HEK293 (cell line): Measurements from ENCODE around the gene BAG2.

Experiments
- AEBP2 ChIP-seq: fragments of 450-650 bp; formaldehyde crosslinking; IDR thresholded peaks from 2 replicates; pipeline ENCODE4 v1.5.1; 2016; ENCODE audit warnings: missing biosample characterization, missing genetic modification characterization, borderline replicate concordance
- CTCF ChIP-seq: fragments of 450-650 bp; formaldehyde crosslinking; IDR thresholded peaks from 2 replicates; pipeline ENCODE4 v1.5.1; 2016; ENCODE audit warnings: missing biosample characterization, missing genetic modification characterization
- KLF16 ChIP-seq: fragments of 450-650 bp; formaldehyde crosslinking; IDR thresholded peaks from 2 replicates; pipeline ENCODE4 v1.5.1; 2017; ENCODE audit warnings: missing biosample characterization, missing genetic modification characterization
- KLF7 ChIP-seq: fragments of 450-650 bp; formaldehyde crosslinking; IDR thresholded peaks from 2 replicates; pipeline ENCODE4 v1.5.1; 2016; ENCODE audit warnings: missing biosample characterization, missing genetic modification characterization, borderline replicate concordance
- KLF9 ChIP-seq: fragments of 450-650 bp; formaldehyde crosslinking; IDR thresholded peaks from 2 replicates; pipeline ENCODE4 v1.5.1; 2016; ENCODE audit warnings: missing biosample characterization, missing genetic modification characterization, low read depth
- MZF1 ChIP-seq: fragments of 450-650 bp; formaldehyde crosslinking; IDR thresholded peaks from 2 replicates; pipeline ENCODE4 v1.5.1; 2017; ENCODE audit warnings: missing biosample characterization, missing genetic modification characterization, borderline replicate concordance
- PATZ1 ChIP-seq: fragments of 450-650 bp; formaldehyde crosslinking; IDR thresholded peaks from 2 replicates; pipeline ENCODE4 v1.5.1; 2016; ENCODE audit warnings: missing biosample characterization, missing genetic modification characterization
- PBX3 ChIP-seq: sonication (generic); formaldehyde crosslinking; IDR thresholded peaks from 2 replicates; pipeline ENCODE4 v1.8.1; 2022; ENCODE audit warnings: mild to moderate bottlenecking, moderate library complexity, missing genetic modification reagents
- PRDM10 ChIP-seq: fragments of 450-650 bp; formaldehyde crosslinking; IDR thresholded peaks from 2 replicates; pipeline ENCODE4 v1.5.1; 2016; ENCODE audit warnings: missing biosample characterization, missing genetic modification characterization
- SP2 ChIP-seq: fragments of 450-650 bp; formaldehyde crosslinking; IDR thresholded peaks from 2 replicates; pipeline ENCODE4 v1.5.1; 2016; ENCODE audit warnings: missing biosample characterization, missing genetic modification characterization
- SP3 ChIP-seq: fragments of 450-650 bp; formaldehyde crosslinking; IDR thresholded peaks from 2 replicates; pipeline ENCODE4 v1.5.1; 2016; ENCODE audit warnings: missing biosample characterization, missing genetic modification characterization
- ZBTB10 ChIP-seq: fragments of 450-650 bp; formaldehyde crosslinking; IDR thresholded peaks from 2 replicates; pipeline ENCODE4 v1.5.1; 2016; ENCODE audit warnings: missing biosample characterization, missing genetic modification characterization
- ZBTB17 ChIP-seq: fragments of 450-650 bp; formaldehyde crosslinking; IDR thresholded peaks from 2 replicates; pipeline ENCODE4 v1.5.1; 2016; ENCODE audit warnings: missing biosample characterization, missing genetic modification characterization
- ZBTB20 ChIP-seq: fragments of 450-650 bp; formaldehyde crosslinking; IDR thresholded peaks from 2 replicates; pipeline ENCODE4 v1.5.1; 2016; ENCODE audit warnings: missing biosample characterization, missing genetic modification characterization
- ZFHX2 ChIP-seq: fragments of 450-650 bp; formaldehyde crosslinking; conservative IDR thresholded peaks from 2 replicates; pipeline ENCODE4 v1.5.1; 2016; ENCODE audit warnings: missing biosample characterization, missing genetic modification characterization
- ZNF211 ChIP-seq: fragments of 450-650 bp; formaldehyde crosslinking; IDR thresholded peaks from 2 replicates; pipeline ENCODE4 v1.5.1; 2016; ENCODE audit warnings: low read depth, missing biosample characterization, missing genetic modification characterization
- ZNF394 ChIP-seq: fragments of 450-650 bp; formaldehyde crosslinking; IDR thresholded peaks from 2 replicates; pipeline ENCODE4 v1.5.1; 2016; ENCODE audit warnings: missing biosample characterization, missing genetic modification characterization, mild to moderate bottlenecking, moderate library complexity, borderline replicate concordance
- ZNF404 ChIP-seq: fragments of 450-650 bp; formaldehyde crosslinking; IDR thresholded peaks from 2 replicates; pipeline ENCODE4 v1.5.1; 2017; ENCODE audit warnings: missing biosample characterization, missing genetic modification characterization
- TF ChIP-seq, protein P1 (sequence below): fragments of 450-650 bp; formaldehyde crosslinking; IDR thresholded peaks from 2 replicates; pipeline ENCODE4 v1.5.1; 2016; ENCODE audit warnings: missing biosample characterization, missing genetic modification characterization

The BAG2 gene

DNA sequence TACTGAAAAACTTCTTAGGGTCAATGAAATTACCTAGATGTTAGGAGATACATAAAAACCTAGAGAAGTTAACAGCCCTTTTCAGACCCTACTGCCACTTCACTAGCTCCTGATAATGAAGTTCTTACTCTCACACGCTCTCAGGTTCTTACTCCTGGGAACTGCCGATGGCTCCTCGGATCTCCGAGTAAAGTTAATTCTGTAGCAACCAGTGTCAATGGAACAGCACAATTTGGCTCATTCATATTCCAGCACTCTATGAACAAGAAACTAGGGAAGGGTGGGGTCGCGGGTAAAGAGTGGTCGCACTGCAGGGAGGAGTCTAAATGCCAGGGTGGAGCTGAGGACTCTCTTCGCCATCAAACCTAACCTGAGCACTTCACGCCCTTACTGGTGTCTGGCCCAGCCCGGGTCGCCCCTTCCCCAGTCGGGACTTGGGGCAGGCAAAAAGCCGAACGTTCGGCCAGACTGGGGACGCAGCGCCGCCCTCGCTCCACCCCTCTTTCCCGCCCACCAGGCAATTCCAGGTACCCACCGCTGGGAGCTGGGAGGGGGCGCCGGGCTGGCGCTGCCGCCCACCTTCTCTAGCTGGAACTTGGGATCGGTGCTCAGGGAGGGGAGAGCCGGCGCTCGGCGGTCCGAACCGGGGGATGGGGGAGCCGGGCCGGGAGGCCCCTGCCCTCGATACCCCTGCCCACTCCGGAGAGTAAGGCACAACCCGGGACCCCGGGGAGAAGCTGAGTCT, 49.2 kb downstream of the BAG2 start (continued):
- TF ChIP-seq ZBTB10 (tag by site-specific recombination) (peak; percentile 51; the same call in 1 of the 2 replicates), ZNF211 (tag by site-specific recombination) (no peak), PBX3 (peak; percentile 83; the same call in 1 of the 2 replicates), ZNF404 (no peak), SP3 (peak; percentile 87), ZNF394 (tag by site-specific recombination) (peak; percentile 66; the same call in 1 of the 2 replicates), KLF16 (tag by site-specific recombination) (peak; percentile 82), ZBTB17 (tag by site-specific recombination) (peak; percentile 92), ZBTB20 (tag by site-specific recombination) (peak; percentile 80; the same call in 1 of the 2 replicates), SP2 (tag by site-specific recombination) (peak; percentile 57), PRDM10 (tag by site-specific recombination) (peak; percentile 82), AEBP2 (tag by site-specific recombination) (no peak), KLF7 (tag by site-specific recombination) (peak; percentile 64; the same call in 1 of the 2 replicates), KLF9 (tag by site-specific recombination) (peak; percentile 82), MZF1 (tag by site-specific recombination) (0 out of 2 replicates have a peak, but pooled peaks have one; percentile 44), ZFHX2 (tag by site-specific recombination) (peak; percentile 95), PATZ1 (tag by site-specific recombination) (peak; percentile 84), CTCF (tag by site-specific recombination) (peak; percentile 87)
- TF ChIP-seq, protein P1, sequence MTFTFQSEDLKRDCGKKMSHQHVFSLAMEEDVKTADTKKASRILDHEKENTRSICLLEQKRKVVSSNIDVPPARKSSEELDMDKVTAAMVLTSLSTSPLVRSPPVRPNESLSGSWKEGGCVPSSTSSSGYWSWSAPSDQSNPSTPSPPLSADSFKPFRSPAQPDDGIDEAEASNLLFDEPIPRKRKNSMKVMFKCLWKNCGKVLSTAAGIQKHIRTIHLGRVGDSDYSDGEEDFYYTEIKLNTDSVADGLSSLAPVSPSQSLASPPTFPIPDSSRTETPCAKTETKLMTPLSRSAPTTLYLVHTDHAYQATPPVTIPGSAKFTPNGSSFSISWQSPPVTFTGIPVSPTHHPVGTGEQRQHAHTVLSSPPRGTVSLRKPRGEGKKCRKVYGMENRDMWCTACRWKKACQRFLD (tag by site-specific recombination), result no peak
